K562 (cell line): ENCODE data around the gene PMIS2. TPM values are rescaled to one million over a fixed set of nuclear protein-coding genes. Genes with fewer than 3 reads are reported as not detected.

Experiments
- ATAC-seq: fragments of 200-7000 bp; cut with Tn5 transposase; 3 replicates; pipeline ENCODE4 v1.9.1; 2020; ENCODE audit warnings: moderate library complexity
- BruUV-seq: library from RNA; stranded (reverse); fragments of 400-500 nt; replicated peaks from 2 replicates; lab custom pipeline; 2021; lab: Mats Ljungman, UMichigan
- CTCF ChIA-PET: fragments of 300-600 bp; formaldehyde crosslinking; extraction: SDS; loops from one replicate; lab custom pipeline; 2021; ENCODE audit warnings: low intra/inter-chr PET ratio; lab: Yijun Ruan, JAX
- POLR2A ChIA-PET: fragments of 300-600, 350-650 bp; sonication (Branson Sonifier 250); formaldehyde crosslinking; extraction: SDS; loops from one replicate; lab custom pipeline; 2021; ENCODE audit warnings: antibody characterized with exemption, inconsistent platforms; lab: Yijun Ruan, JAX
- DNase-seq, 4 experiments: peaks; one replicate each; pipeline versions ENCODE4 v3.0.0 to v3.0.0-alpha.2; 2011 to 2018; ENCODE audit warnings: low spot score in 3 of 4, mixed read lengths in 3 of 4; ENCODE audit errors: extremely low read depth in 1 of 4
- FAIRE-seq: peaks from 2 replicates; lab custom pipeline; 2011; peaks lifted over from hg19 to GRCh38; lab: Jason Lieb, UNC
- H2AFZ ChIP-seq: 2 replicates; pipeline ENCODE4 v1.6.0; 2011; ENCODE audit warnings: low read depth, low read length, control low read depth, inconsistent platforms
- H3K27ac ChIP-seq: fragments of 200-600 bp; 3 replicates; pipeline ENCODE4 v1.8.0; 2011; ENCODE audit warnings: low read depth, mild to moderate bottlenecking, control low read depth, inconsistent platforms, low read length, moderate library complexity, mixed read lengths; ENCODE audit errors: extremely low read depth
- H3K27me3 ChIP-seq, 2 experiments: fragments of 300-600 bp in 1 of 2; 2 replicates in 1 of 2; 3 replicates in 1 of 2; pipeline versions ENCODE4 v1.6.0 to v1.8.0; 2011; ENCODE audit warnings: inconsistent platforms in 2 of 2, low read length in 2 of 2, mild to moderate bottlenecking in 1 of 2, mixed read lengths in 1 of 2, moderate library complexity in 1 of 2; ENCODE audit not compliant: control insufficient read depth in 2 of 2, insufficient read depth in 2 of 2
- H3K36me3 ChIP-seq: fragments of 300-600 bp; 3 replicates; pipeline ENCODE4 v1.8.0; 2011; ENCODE audit warnings: mild to moderate bottlenecking, low read length, inconsistent platforms; ENCODE audit not compliant: control insufficient read depth, insufficient read depth
- H3K4me1 ChIP-seq, 2 experiments: fragments of 200-600 bp in 1 of 2; replicated peaks in 1 of 2; 2 replicates in 1 of 2; 3 replicates in 1 of 2; pipeline versions ENCODE4 v1.5.1 to v1.8.0; 2011; ENCODE audit warnings: inconsistent platforms in 2 of 2, low read length in 2 of 2, mild to moderate bottlenecking in 1 of 2, mixed read lengths in 1 of 2, moderate library complexity in 1 of 2; ENCODE audit not compliant: control insufficient read depth in 2 of 2, insufficient read depth in 2 of 2
- H3K4me2 ChIP-seq: 2 replicates; pipeline ENCODE4 v1.6.1; 2011; ENCODE audit warnings: low read length, control low read depth, inconsistent platforms, mixed read lengths; ENCODE audit not compliant: insufficient read depth
- H3K4me3 ChIP-seq: fragments of 200-600 bp; sonication (generic), shearing (Covaris generic); 2 replicates; pipeline ENCODE4 v1.5.1; 2016; ENCODE audit warnings: control low read depth, inconsistent platforms
- H3K79me2 ChIP-seq: fragments of 200-600 bp; 3 replicates; pipeline ENCODE4 v1.8.0; 2011; ENCODE audit warnings: low read length, inconsistent platforms; ENCODE audit not compliant: control insufficient read depth, insufficient read depth
- H3K9ac ChIP-seq, 2 experiments: 2 replicates each; pipeline versions ENCODE4 v1.6.0 to v1.6.1; 2011; ENCODE audit warnings: low read depth in 2 of 2, low read length in 2 of 2, control low read depth in 1 of 2, inconsistent platforms in 1 of 2, mild to moderate bottlenecking in 1 of 2, mixed read lengths in 1 of 2; ENCODE audit not compliant: insufficient read depth in 1 of 2
- H3K9me1 ChIP-seq: one replicate; pipeline ENCODE4 v1.6.0; 2011; ENCODE audit warnings: inconsistent platforms, mild to moderate bottlenecking, low read length, moderate library complexity; ENCODE audit not compliant: control insufficient read depth, insufficient read depth
- H3K9me3 ChIP-seq: replicated peaks from 2 replicates; pipeline ENCODE4 v1.5.1; 2011; ENCODE audit warnings: low read depth, low read length, inconsistent platforms; ENCODE audit not compliant: control insufficient read depth, insufficient read depth
- H4K20me1 ChIP-seq: replicated peaks from 2 replicates; pipeline ENCODE4 v1.6.1; 2011; ENCODE audit warnings: low read length, inconsistent platforms, mixed read lengths; ENCODE audit not compliant: control insufficient read depth, insufficient read depth
- EP400 ChIP-seq: fragments of 450-650 bp; IDR thresholded peaks from 2 replicates; pipeline ENCODE4 v1.6.1; 2017; ENCODE audit warnings: antibody characterized with exemption, mild to moderate bottlenecking, moderate library complexity
- HDAC6 ChIP-seq: IDR thresholded peaks from 2 replicates; pipeline ENCODE4 v1.6.1; 2012; ENCODE audit warnings: low read depth, mild to moderate bottlenecking, control low read depth, inconsistent platforms, low read length, moderate library complexity
- MED1 ChIP-seq: sonication (generic); formaldehyde crosslinking; IDR thresholded peaks from 2 replicates; pipeline ENCODE4 v1.8.1; 2023; ENCODE audit warnings: missing genetic modification reagents, borderline replicate concordance
- SMARCA5 ChIP-seq: fragments of 450-650 bp; IDR thresholded peaks from 2 replicates; pipeline ENCODE4 v1.6.1; 2016
- SMC3 ChIP-seq: conservative IDR thresholded peaks from 2 replicates; pipeline ENCODE4 v1.6.1; 2011; ENCODE audit warnings: low read depth, low read length, improper control_type of control experiment; ENCODE audit not compliant: insufficient read depth
- SNRNP70 ChIP-seq: fragments of 200-400 bp; formaldehyde crosslinking; optimal IDR thresholded peaks from 2 replicates; pipeline ENCODE3; 2017; ENCODE audit warnings: low read depth, low read length
- ZKSCAN1 ChIP-seq: fragments of 150-350 bp; IDR thresholded peaks from 2 replicates; pipeline ENCODE4 v1.6.1; 2016; ENCODE audit warnings: low read depth, low read length
- WGBS: fragments of 100-300 bp; shearing (Covaris generic); methylation state at CpG from one replicate; pipeline ENCODE4 v1.1.6; 2016; ENCODE audit warnings: low coverage, mixed read lengths; ENCODE audit not compliant: insufficient coverage; ENCODE audit errors: missing lambda C conversion rate; 5-methylcytosine and 5-hydroxymethylcytosine counted together
- in situ Hi-C: fragments of 300-500 bp; cut with MboI; formaldehyde crosslinking; loops from 4 replicates; pipeline ENCODE4 v1.15.0; 2018; ENCODE audit warnings: inconsistent platforms, mixed read lengths
- intact Hi-C: fragments of 100-400 bp; cut with micrococcal nuclease; formaldehyde crosslinking; loops from 2 replicates; pipeline ENCODE4 v1.14.2; 2022
- polyA plus RNA-seq, 8 experiments: library from polyadenylated mRNA; depleted of rRNA in 4 of 8; stranded (reverse) in 5 of 8; unstranded in 3 of 8; fragments of >200 nt; fragmentation: Nextera tagmentation in 2 of 8; fragmentation: Illumina TruSeq in 1 of 8; extraction: Ambion mirVana in 2 of 8; extraction: Trizol in 1 of 8; gene quantifications; 2 replicates each; pipeline versions ENCODE4 v1.2.1 to v1.2.3, GENCODE V29; 2011 to 2014; ENCODE audit warnings: inconsistent platforms in 1 of 8, missing spikeins in 1 of 8
- total RNA-seq, 7 experiments: library from RNA; depleted of rRNA in 6 of 7; stranded (reverse); fragments of >200 nt in 6 of 7; fragmentation: Illumina TruSeq in 2 of 7; extraction: Trizol in 2 of 7; gene quantifications; 2 replicates each; pipeline versions ENCODE4 v1.2.1 to v1.2.3, GENCODE V29; 2011 to 2021; ENCODE audit warnings: low replicate concordance in 1 of 7
- TF ChIP-seq, protein P1 (sequence below): fragments of 250-450 bp; sonication (Bioruptor Pico); IDR thresholded peaks from 2 replicates; pipeline ENCODE4 v1.8.0; 2021; ENCODE audit warnings: mild to moderate bottlenecking, moderate library complexity
- TF ChIP-seq, protein P2 (sequence below), 2 experiments: fragments of 200-800 bp in 1 of 2; sonication (Bioruptor generic) in 1 of 2; sonication (generic) in 1 of 2; formaldehyde crosslinking in 1 of 2; IDR thresholded peaks in 1 of 2; conservative IDR thresholded peaks in 1 of 2; 2 replicates each; pipeline versions ENCODE4 v1.5.0 to v1.6.1; 2016 to 2020; ENCODE audit warnings: missing compliant biosample characterization in 1 of 2, missing genetic modification characterization in 1 of 2, missing genetic modification reagents in 1 of 2
- TF ChIP-seq, protein P3 (sequence below): sonication (generic); formaldehyde crosslinking; IDR thresholded peaks from 2 replicates; pipeline ENCODE4 v1.8.1; 2022; ENCODE audit warnings: missing genetic modification reagents

Gene PMIS2
- total and polyA plus RNA-seq, 9 of the 15 experiments (the other 6 are each of a cell fraction or from before 2014, with no cell fraction given), result not detected

DNA sequence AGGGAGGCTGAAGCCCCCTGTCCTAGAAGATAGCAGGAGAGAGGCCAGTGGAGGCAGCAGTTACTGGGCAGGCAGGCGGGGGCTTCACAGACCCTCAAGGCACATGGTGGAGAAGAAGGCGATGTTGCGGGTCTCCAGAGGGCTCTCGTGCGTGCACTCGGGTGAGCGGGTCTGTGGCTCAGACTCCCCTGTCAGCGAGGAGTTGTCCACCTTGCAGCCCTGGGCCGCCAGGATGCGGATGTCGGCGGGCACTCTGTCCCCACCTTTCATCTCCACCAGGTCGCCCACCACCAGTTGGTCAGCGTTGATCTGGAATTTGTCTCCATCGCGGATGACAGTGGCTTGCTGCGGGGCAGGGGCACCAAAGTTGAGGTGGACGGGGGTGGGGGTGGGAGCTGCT lies 25.7 kb upstream of the PMIS2 start:
- POLR2A ChIA-PET, result no interaction called here
- WGBS, result 8% methylated on average over 13 of the region's 18 CpGs
- no peak for FAIRE-seq

More for the DNA sequence above, 25.7 kb upstream of the PMIS2 start:
- intact Hi-C loops (no loop called here), in situ Hi-C loops (no loop called here)
- no peak for ATAC-seq
- Histone ChIP-seq H4K20me1 (peaks cover 7% of the 10 kb centered on the region; the same call in 1 of the 2 replicates), H3K9me3 (no peaks in the 10 kb centered on the region), H3K27ac (no peak overlapping the region), H3K27me3 (peaks cover 28 to 51% of the 10 kb centered on the region in 2 experiments; a peak in 4 of 5 replicates), H3K4me3 (no peak overlapping the region), H3K79me2 (no peaks in the 10 kb centered on the region), H3K4me2 (no peak overlapping the region), H3K9me1 (peaks cover 3% of the 10 kb centered on the region), H3K4me1 (peaks cover 4 to 36% of the 10 kb centered on the region in 2 experiments; a peak in 3 of 5 replicates), H2AFZ (no peak overlapping the region), H3K36me3 (no peaks in the 10 kb centered on the region), H3K9ac (no peak overlapping the region)
- TF ChIP-seq ZKSCAN1 (no peak), HDAC6 (no peak), MED1 (no peak), SMARCA5 (no peak), SMC3 (no peak), EP400 (no peak), SNRNP70 (no peak)
- TF ChIP-seq, protein P1, sequence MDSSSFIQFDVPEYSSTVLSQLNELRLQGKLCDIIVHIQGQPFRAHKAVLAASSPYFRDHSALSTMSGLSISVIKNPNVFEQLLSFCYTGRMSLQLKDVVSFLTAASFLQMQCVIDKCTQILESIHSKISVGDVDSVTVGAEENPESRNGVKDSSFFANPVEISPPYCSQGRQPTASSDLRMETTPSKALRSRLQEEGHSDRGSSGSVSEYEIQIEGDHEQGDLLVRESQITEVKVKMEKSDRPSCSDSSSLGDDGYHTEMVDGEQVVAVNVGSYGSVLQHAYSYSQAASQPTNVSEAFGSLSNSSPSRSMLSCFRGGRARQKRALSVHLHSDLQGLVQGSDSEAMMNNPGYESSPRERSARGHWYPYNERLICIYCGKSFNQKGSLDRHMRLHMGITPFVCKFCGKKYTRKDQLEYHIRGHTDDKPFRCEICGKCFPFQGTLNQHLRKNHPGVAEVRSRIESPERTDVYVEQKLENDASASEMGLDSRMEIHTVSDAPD, result no peak
- TF ChIP-seq, protein P2, sequence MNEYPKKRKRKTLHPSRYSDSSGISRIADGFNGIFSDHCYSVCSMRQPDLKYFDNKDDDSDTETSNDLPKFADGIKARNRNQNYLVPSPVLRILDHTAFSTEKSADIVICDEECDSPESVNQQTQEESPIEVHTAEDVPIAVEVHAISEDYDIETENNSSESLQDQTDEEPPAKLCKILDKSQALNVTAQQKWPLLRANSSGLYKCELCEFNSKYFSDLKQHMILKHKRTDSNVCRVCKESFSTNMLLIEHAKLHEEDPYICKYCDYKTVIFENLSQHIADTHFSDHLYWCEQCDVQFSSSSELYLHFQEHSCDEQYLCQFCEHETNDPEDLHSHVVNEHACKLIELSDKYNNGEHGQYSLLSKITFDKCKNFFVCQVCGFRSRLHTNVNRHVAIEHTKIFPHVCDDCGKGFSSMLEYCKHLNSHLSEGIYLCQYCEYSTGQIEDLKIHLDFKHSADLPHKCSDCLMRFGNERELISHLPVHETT (CRISPR knock-in tag; conservative IDR thresholded peaks at IDR 0.05 in 1 of 2, IDR thresholded peaks at IDR 0.05 in 1 of 2), result no peak
- TF ChIP-seq, protein P3, sequence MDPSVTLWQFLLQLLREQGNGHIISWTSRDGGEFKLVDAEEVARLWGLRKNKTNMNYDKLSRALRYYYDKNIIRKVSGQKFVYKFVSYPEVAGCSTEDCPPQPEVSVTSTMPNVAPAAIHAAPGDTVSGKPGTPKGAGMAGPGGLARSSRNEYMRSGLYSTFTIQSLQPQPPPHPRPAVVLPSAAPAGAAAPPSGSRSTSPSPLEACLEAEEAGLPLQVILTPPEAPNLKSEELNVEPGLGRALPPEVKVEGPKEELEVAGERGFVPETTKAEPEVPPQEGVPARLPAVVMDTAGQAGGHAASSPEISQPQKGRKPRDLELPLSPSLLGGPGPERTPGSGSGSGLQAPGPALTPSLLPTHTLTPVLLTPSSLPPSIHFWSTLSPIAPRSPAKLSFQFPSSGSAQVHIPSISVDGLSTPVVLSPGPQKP, result no peak
- CTCF ChIA-PET, result no interaction called here
- DNase-seq, result no peak
- no TSS peak for BruUV-seq
